Measurements from ENCODE around the gene TRIM29.

The TRIM29 gene

GRCh38 chr11:120132645-120133185, 5.2 kb downstream of the TRIM29 start:
- no peak for TF ChIP-seq CTCF (IDR thresholded peaks at IDR 0.05; ENCODE audit: low read depth, low read length)
- no peak for DNase-seq
- H3K27ac ChIP-seq: no peak overlapping the region
- H3K9me3 ChIP-seq (ENCODE audit: severe bottlenecking): no peaks in the 10 kb centered on the region
- H3K4me3 ChIP-seq (ENCODE audit: low read depth, low read length): no peak overlapping the region
- H3K27me3 ChIP-seq (ENCODE audit: insufficient read depth, low read depth, severe bottlenecking): no peaks in the 10 kb centered on the region
- H3K36me3 ChIP-seq: no peaks in the 10 kb centered on the region

GRCh38 chr11:120131941-120132644, 5.8 kb downstream of the TRIM29 start:
- Histone ChIP-seq H3K27ac (no peak overlapping the region), H3K9me3 (ENCODE audit: severe bottlenecking) (no peaks in the 10 kb centered on the region), H3K27me3 (ENCODE audit: insufficient read depth, low read depth, severe bottlenecking) (no peaks in the 10 kb centered on the region), H3K4me3 (ENCODE audit: low read depth, low read length) (no peak overlapping the region), H3K36me3 (no peaks in the 10 kb centered on the region)
- no peak for TF ChIP-seq CTCF (IDR thresholded peaks at IDR 0.05; ENCODE audit: low read depth, low read length)
- DNase-seq: no peak

- TF ChIP-seq CTCF (IDR thresholded peaks at IDR 0.05; ENCODE audit: low read depth, low read length): no peak
- no peaks in the 10 kb centered on the region for H3K27me3 ChIP-seq (ENCODE audit: insufficient read depth, low read depth, severe bottlenecking)
- no peak overlapping the region for H3K4me3 ChIP-seq (ENCODE audit: low read depth, low read length)
Observed at GRCh38 chr11:120130991-120131760, 6.7 kb downstream of the TRIM29 start.

GRCh38 chr11:120130176-120130980, 7.5 kb downstream of the TRIM29 start:
- no peaks in the 10 kb centered on the region for H3K36me3 ChIP-seq
- DNase-seq: no peak
- H3K4me3 ChIP-seq (ENCODE audit: low read depth, low read length): no peak overlapping the region
- TF ChIP-seq CTCF (IDR thresholded peaks at IDR 0.05; ENCODE audit: low read depth, low read length): no peak
- H3K27ac ChIP-seq: no peak overlapping the region
- no peaks in the 10 kb centered on the region for H3K27me3 ChIP-seq (ENCODE audit: insufficient read depth, low read depth, severe bottlenecking)
- H3K9me3 ChIP-seq (ENCODE audit: severe bottlenecking): no peaks in the 10 kb centered on the region

More at GRCh38 chr11:120130991-120131760, 6.7 kb downstream of the TRIM29 start:
- H3K9me3 ChIP-seq (ENCODE audit: severe bottlenecking): no peaks in the 10 kb centered on the region
- DNase-seq: no peak
- no peaks in the 10 kb centered on the region for H3K36me3 ChIP-seq
- no peak overlapping the region for H3K27ac ChIP-seq

- Histone ChIP-seq H3K36me3 (no peaks in the 10 kb centered on the region), H3K27ac (no peak overlapping the region), H3K4me3 (ENCODE audit: low read depth, low read length) (no peak overlapping the region), H3K27me3 (ENCODE audit: insufficient read depth, low read depth, severe bottlenecking) (no peaks in the 10 kb centered on the region), H3K9me3 (ENCODE audit: severe bottlenecking) (no peaks in the 10 kb centered on the region)
- TF ChIP-seq CTCF (IDR thresholded peaks at IDR 0.05; ENCODE audit: low read depth, low read length): no peak
- DNase-seq: no peak
Observed at GRCh38 chr11:120129570-120129969, 8.3 kb downstream of the TRIM29 start.
